KMS-11 (cell line): ENCODE results near the gene FRMD1.

Experiments
- H2AFZ ChIP-seq: fragments of 200-600 bp; sonication (generic); 2 replicates; pipeline ENCODE4 v1.6.1; 2016; ENCODE audit warnings: antibody characterized with exemption, mixed run types, low read depth
- H3K27ac ChIP-seq: fragments of 200-600 bp; sonication (generic); 2 replicates; pipeline ENCODE4 v1.6.1; 2016; ENCODE audit warnings: mild to moderate bottlenecking, mixed run types
- H3K27me3 ChIP-seq: fragments of 200-600 bp; sonication (generic); 2 replicates; pipeline ENCODE4 v1.6.1; 2017; ENCODE audit warnings: mild to moderate bottlenecking, low read depth, mixed run types, moderate library complexity; ENCODE audit not compliant: insufficient read depth
- H3K36me3 ChIP-seq: fragments of 200-600 bp; sonication (generic); 2 replicates; pipeline ENCODE4 v1.6.1; 2017; ENCODE audit warnings: mild to moderate bottlenecking, mixed run types; ENCODE audit not compliant: insufficient read depth
- H3K4me1 ChIP-seq: fragments of 200-600 bp; sonication (generic); 2 replicates; pipeline ENCODE4 v1.6.1; 2016; ENCODE audit warnings: mild to moderate bottlenecking, low read depth, mixed run types; ENCODE audit not compliant: poor library complexity, severe bottlenecking
- H3K4me2 ChIP-seq: fragments of 200-600 bp; sonication (generic); 2 replicates; pipeline ENCODE4 v1.7.0; 2016; ENCODE audit warnings: mild to moderate bottlenecking, mixed run types
- H3K4me3 ChIP-seq: fragments of 200-600 bp; sonication (generic); IDR thresholded peaks from 2 replicates; pipeline ENCODE4 v1.6.1; 2017; ENCODE audit warnings: low read depth, low read length, mixed read lengths; ENCODE audit not compliant: insufficient read depth
- H3K79me2 ChIP-seq: fragments of 200-600 bp; sonication (generic); 2 replicates; pipeline ENCODE4 v1.6.1; 2016; ENCODE audit warnings: low read depth, mixed run types; ENCODE audit not compliant: insufficient read depth
- H3K9ac ChIP-seq: fragments of 200-600 bp; sonication (generic); 2 replicates; pipeline ENCODE4 v1.6.1; 2016; ENCODE audit warnings: mild to moderate bottlenecking, mixed run types
- H4K20me1 ChIP-seq: fragments of 200-600 bp; sonication (generic); 2 replicates; pipeline ENCODE4 v1.6.1; 2016; ENCODE audit warnings: mild to moderate bottlenecking, mixed run types; ENCODE audit not compliant: insufficient read depth
- CTCF ChIP-seq: fragments of 200-600 bp; sonication (generic); conservative IDR thresholded peaks from 2 replicates; pipeline ENCODE4 v1.6.1; 2017; ENCODE audit warnings: low read depth, mild to moderate bottlenecking, antibody characterized with exemption, low read length, moderate library complexity, mixed read lengths

FRMD1 gene

GRCh38 chr6:168060521-168060931, 18.5 kb downstream of the FRMD1 start:
- no peaks in the 10 kb centered on the region for H4K20me1 ChIP-seq
- H3K4me2 ChIP-seq = no peak overlapping the region
- H2AFZ ChIP-seq = no peak overlapping the region
- H3K4me1 ChIP-seq = no peaks in the 10 kb centered on the region
- no peak for TF ChIP-seq CTCF
- no peak overlapping the region for H3K4me3 ChIP-seq
- H3K9ac ChIP-seq = no peak overlapping the region
- no peaks in the 10 kb centered on the region for H3K36me3 ChIP-seq
- no peaks in the 10 kb centered on the region for H3K79me2 ChIP-seq
- no peaks in the 10 kb centered on the region for H3K27me3 ChIP-seq
- H3K27ac ChIP-seq = no peak overlapping the region

- Histone ChIP-seq H3K4me3 (no peak overlapping the region), H3K9ac (no peak overlapping the region), H3K4me1 (no peaks in the 10 kb centered on the region), H3K27ac (no peak overlapping the region), H4K20me1 (no peaks in the 10 kb centered on the region), H3K27me3 (no peaks in the 10 kb centered on the region; the same call in 1 of the 2 replicates), H2AFZ (no peak overlapping the region), H3K36me3 (no peaks in the 10 kb centered on the region), H3K4me2 (no peak overlapping the region), H3K79me2 (no peaks in the 10 kb centered on the region)
- no peak for TF ChIP-seq CTCF
Measured at GRCh38 chr6:168058691-168059551, 20.1 kb downstream of the FRMD1 start.

GRCh38 chr6:168057836-168058235, 21.2 kb downstream of the FRMD1 start:
- Histone ChIP-seq H3K27me3 (no peaks in the 10 kb centered on the region; the same call in 1 of the 2 replicates), H3K79me2 (no peaks in the 10 kb centered on the region), H3K36me3 (no peaks in the 10 kb centered on the region), H3K4me1 (no peaks in the 10 kb centered on the region), H4K20me1 (no peaks in the 10 kb centered on the region), H3K27ac (no peak overlapping the region), H3K4me3 (no peak overlapping the region), H3K4me2 (no peak overlapping the region), H2AFZ (no peak overlapping the region), H3K9ac (no peak overlapping the region)
- no peak for TF ChIP-seq CTCF

GRCh38 chr6:168056892-168057527, 22.0 kb downstream of the FRMD1 start:
- H3K79me2 ChIP-seq = no peaks in the 10 kb centered on the region
- no peaks in the 10 kb centered on the region; the same call in 1 of the 2 replicates for H3K27me3 ChIP-seq
- H2AFZ ChIP-seq = no peak overlapping the region
- H3K36me3 ChIP-seq = no peaks in the 10 kb centered on the region
- TF ChIP-seq CTCF = no peak
- no peaks in the 10 kb centered on the region for H4K20me1 ChIP-seq
- no peaks in the 10 kb centered on the region for H3K4me1 ChIP-seq
- no peak overlapping the region for H3K9ac ChIP-seq
- H3K27ac ChIP-seq = no peak overlapping the region
- no peak overlapping the region for H3K4me2 ChIP-seq
- no peak overlapping the region for H3K4me3 ChIP-seq
